HG03457 (cell line): ENCODE data around the gene KCTD10.
A peak's percentile ranks its signal among the peaks of the same experiment; 100 is the strongest.

Experiments
- ATAC-seq: cut with Tn5 transposase; IDR thresholded peaks from one replicate; pipeline ENCODE4 v1.9.1; 2021; ENCODE audit warnings: moderate number of reproducible peaks; ENCODE audit not compliant: unreplicated experiment

Gene KCTD10, protein sequence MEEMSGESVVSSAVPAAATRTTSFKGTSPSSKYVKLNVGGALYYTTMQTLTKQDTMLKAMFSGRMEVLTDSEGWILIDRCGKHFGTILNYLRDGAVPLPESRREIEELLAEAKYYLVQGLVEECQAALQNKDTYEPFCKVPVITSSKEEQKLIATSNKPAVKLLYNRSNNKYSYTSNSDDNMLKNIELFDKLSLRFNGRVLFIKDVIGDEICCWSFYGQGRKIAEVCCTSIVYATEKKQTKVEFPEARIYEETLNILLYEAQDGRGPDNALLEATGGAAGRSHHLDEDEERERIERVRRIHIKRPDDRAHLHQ

GRCh38 chr12:109477185-109477962 is at the start of gene KCTD10, which contains the start of gene UBE3B:
TSS of gene KCTD10 (minus strand) at chr12:109477300. CDS start at chr12:109477262, 38 bp downstream.
TSS of gene UBE3B (plus strand) at chr12:109477634. CDS start at chr12:109483552, 5,918 bp downstream.
- peak; percentile 75 for ATAC-seq

GRCh38 chr12:109525279-109525585 is 48.1 kb upstream of the KCTD10 start:
- no peak for ATAC-seq

GRCh38 chr12:109524466-109525278 is 47.6 kb upstream of the KCTD10 start:
- ATAC-seq: no peak

DNA sequence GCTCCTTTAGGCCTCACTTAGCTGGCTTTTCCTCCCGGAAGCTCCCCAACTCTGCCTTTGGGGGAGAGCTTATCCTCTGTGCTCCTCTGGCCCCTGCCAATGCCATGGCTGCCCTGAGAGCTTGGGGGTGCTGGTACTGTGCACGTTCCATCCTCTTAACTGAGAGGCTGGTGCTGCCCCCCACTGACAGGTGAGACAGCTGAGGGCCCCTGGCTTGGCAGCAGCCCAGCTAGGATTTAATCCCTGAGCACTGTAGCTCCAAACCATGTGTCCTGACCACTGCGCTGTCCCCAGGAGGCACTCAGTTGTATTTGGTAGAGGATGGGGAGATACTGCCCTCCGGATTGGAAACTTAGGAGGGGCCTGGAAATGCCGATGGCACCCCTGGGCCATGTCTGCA is 46.4 kb upstream of the KCTD10 start:
- ATAC-seq: no peak

GRCh38 chr12:109523071-109523470 is 46.0 kb upstream of the KCTD10 start:
- ATAC-seq: no peak

DNA sequence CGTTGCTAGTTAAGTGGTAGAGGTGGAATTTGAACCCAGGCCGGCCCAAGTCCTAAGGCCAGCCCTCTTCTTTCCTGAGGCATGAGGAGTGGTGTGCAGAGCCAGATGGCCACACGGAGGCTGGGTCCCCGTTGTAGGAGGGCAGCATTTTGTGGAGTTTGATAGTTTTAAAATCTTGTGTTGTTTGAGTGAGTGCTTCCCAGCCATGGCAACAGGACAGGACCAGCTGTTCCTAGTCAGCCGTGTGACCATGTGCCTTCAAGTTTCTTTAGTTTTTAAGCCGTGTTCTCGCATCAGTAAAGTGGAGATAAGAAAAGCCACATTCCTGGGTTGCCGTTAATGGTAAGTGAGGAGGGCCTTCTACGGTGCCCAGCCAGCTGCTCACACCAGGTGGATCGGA is 44.7 kb upstream of the KCTD10 start:
- ATAC-seq: no peak

DNA sequence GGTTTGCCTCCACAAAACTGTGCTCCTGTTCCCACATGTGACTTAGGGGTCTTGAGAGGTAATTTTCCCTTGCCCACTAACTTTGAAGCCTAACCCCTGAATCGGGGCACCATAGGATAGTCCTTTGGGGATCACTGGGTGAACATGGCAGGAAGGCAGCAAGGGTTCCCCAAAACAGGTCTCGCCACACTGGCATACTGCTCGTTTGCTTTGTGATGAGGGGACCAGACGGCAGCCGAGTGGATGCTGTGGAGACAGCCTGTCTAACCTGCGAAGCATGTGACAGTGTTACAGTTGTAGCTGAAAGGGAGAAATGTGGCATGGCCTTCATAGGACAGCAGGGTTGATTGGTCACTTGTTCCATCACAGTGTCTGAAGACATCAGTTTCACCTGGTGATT is 42.7 kb upstream of the KCTD10 start:
- ATAC-seq: no peak

- no peak for ATAC-seq
Observed at GRCh38 chr12:109518820-109519665, 41.9 kb upstream of the KCTD10 start.

DNA sequence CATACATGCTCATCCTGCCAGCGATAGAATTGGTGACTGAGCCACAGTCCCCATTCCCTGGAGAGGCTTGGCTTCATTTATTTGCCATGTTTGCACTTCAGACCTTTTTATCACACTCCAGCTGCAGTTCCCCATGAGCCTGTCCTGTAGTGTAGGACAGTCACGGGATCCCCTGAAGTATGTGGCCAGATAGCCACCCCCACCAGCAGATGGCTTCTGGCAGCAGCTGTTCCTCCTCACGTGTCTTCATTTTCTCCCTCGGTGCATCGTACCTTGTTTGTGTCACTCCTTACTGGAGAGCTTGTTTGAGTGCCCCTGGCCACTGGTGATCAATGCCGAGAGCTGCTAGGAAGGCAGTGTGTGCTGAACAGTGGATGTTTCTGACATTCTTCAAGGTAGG is 40.5 kb upstream of the KCTD10 start:
- ATAC-seq: no peak

DNA sequence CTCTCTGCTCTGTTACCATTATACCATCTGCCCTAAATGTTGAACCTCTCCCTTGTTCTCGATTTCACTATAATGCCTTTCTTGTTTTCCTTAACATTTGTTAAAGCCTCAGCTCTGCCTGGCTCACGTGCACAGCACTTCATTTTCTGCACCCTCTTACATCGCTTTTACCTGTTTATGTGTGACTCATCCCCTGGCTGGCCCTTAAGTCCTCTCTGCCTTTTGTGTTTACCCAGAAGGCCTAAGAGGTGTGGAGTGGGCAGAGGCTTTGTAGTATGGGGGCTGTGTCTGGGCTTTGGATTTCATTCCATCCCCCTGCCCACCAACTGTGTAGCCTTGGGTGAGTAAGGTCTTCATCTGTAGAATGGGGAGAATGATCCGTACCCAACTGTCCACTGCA is 36.9 kb upstream of the KCTD10 start:
- ATAC-seq: no peak

DNA sequence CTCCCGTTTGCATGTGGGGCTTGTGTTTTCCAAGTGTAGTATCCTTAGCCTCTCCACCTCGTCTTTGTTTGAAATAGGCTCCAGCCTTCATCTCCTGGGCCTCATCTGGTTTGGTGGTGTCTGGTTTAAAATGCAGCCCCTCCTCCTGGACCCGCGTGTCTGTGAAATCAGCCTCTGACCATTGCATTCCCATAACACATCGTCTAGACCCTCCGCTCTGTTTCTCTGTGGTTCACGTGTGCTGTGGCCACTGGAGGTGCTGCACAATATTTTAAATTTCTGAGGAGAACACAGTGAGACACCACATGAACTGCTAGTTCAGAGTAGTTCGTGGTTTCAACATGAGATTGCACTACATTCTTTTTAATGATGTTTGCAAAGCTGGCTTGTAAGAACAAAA is 36.0 kb upstream of the KCTD10 start:
- no peak for ATAC-seq

DNA sequence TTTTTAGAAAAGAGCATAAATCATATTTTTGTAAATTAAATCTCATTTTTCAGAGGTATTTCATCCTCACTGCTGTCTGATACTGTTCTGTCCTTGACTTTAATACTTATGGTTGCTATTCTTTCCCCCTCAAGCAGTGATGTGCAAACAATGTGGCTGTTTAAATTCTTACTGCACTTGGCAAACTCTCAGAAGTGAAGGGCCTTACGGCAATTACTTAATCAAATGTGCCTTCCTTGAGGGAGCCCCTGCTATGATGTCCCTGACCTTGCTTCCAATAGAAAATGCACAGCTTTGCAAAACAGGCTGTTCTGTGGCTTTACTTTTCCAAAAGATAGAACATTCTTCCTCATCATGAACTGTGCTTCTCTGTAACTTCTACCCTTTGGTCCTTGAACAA is 35.5 kb upstream of the KCTD10 start:
- ATAC-seq: no peak

DNA sequence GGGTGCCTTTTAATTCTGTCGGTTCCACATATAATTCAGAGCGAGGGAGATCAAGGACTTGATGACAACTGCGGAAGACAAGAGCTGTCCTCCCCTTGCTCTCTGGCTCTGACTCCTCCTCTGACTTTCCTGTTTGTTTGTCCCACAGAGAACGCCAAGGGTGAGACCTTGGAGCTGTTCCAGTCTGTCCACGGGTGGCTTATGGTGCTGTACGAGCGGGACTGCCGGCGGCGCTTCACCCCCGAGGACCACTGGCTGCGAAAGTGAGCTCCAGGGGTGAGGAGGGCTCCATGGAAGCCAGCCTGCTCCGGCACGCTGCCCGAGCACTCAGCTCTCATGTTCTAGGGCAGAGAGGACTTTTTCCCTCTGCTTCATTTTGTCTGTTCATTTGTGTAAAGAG is 33.1 kb upstream of the KCTD10 start:
- no peak for ATAC-seq

DNA sequence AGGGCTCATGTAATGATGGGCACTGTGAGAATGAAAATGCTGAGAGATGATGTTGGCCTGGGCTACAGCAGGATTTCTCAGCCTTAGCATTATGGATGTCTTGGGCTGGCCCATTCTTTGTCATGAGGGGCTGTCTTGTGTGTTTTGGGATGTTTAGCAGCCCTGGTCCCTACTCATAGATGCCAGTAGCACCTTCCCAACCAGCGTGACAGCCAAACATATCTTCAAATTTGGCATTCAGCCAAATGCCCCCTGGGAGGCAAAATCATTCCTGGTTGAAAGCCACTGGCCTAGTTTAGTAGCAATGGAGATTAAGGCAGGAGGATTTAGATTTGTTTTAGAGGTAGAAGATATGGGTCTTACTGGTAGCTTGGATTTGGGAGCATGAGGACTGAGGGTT is 27.0 kb upstream of the KCTD10 start:
- no peak for ATAC-seq

- ATAC-seq: no peak
Observed at GRCh38 chr12:109503611-109504010, 26.5 kb upstream of the KCTD10 start.

GRCh38 chr12:109502332-109502731 is 25.2 kb upstream of the KCTD10 start:
- ATAC-seq: no peak

GRCh38 chr12:109501299-109501698 is 24.2 kb upstream of the KCTD10 start:
- no peak for ATAC-seq

- no peak for ATAC-seq
Observed at GRCh38 chr12:109500406-109501185, 23.5 kb upstream of the KCTD10 start.

- no peak for ATAC-seq
Observed at GRCh38 chr12:109497675-109498074, 20.6 kb upstream of the KCTD10 start.

GRCh38 chr12:109496306-109496705 is 19.2 kb upstream of the KCTD10 start:
- no peak for ATAC-seq
